A549 (cell line): ENCODE measurements around the gene EDN1. TPM values are rescaled to one million over a fixed set of nuclear protein-coding genes. Genes with fewer than 3 reads are reported as not detected.
"Not testable (repeated sequence)": the region's sequence is repeated elsewhere in the genome, so short reads cannot be mapped to it uniquely, and the experiment has no call there.

Experiments
- ATAC-seq, 2 experiments: fragments of 200-7000 bp in 1 of 2; fragments of >200 bp in 1 of 2; cut with Nextera tagmentation in 1 of 2; cut with Tn5 transposase in 1 of 2; 3 replicates each; pipeline versions ENCODE4 v1.8.0 to v1.9.1; 2018 to 2020; ENCODE audit warnings: mild to moderate bottlenecking in 1 of 2, moderate library complexity in 1 of 2
- CTCF ChIA-PET: fragments of 300-600 bp; sonication (Branson Sonifier 250); formaldehyde crosslinking; extraction: SDS; loops from one replicate; lab custom pipeline; 2021; ENCODE audit warnings: antibody characterized with exemption, inconsistent platforms; lab: Yijun Ruan, JAX
- POLR2A ChIA-PET: fragments of 350-600 bp; formaldehyde crosslinking; extraction: SDS; loops from one replicate; lab custom pipeline; 2021; ENCODE audit warnings: antibody characterized with exemption, inconsistent platforms; lab: Yijun Ruan, JAX
- DNase-seq, 2 experiments: peaks; one replicate each; pipeline versions ENCODE4 v3.0.0 to v3.0.0-alpha.2; 2011 to 2016; ENCODE audit warnings: low read depth in 1 of 2, low spot score in 1 of 2
- FAIRE-seq: peaks from 2 replicates; lab custom pipeline; 2011; peaks lifted over from hg19 to GRCh38; lab: Jason Lieb, UNC
- H3K27ac ChIP-seq, 2 experiments: fragments of >200 bp; sonication (Bioruptor Twin); formaldehyde crosslinking; 3 replicates each; pipeline ENCODE4 v1.5.1; 2016 to 2017
- H3K4me1 ChIP-seq: fragments of >200 bp; sonication (Bioruptor Twin); formaldehyde crosslinking; 3 replicates; pipeline ENCODE4 v1.6.1; 2016
- H3K4me2 ChIP-seq: fragments of >200 bp; sonication (Bioruptor Twin); formaldehyde crosslinking; 3 replicates; pipeline ENCODE4 v1.6.1; 2016
- H3K4me3 ChIP-seq: fragments of >200 bp; sonication (Bioruptor Twin); formaldehyde crosslinking; 3 replicates; pipeline ENCODE4 v1.5.1; 2016
- H3K9me3 ChIP-seq: fragments of >200 bp; sonication (Bioruptor Twin); formaldehyde crosslinking; 3 replicates; pipeline ENCODE4 v1.6.1; 2016
- ATOH8 ChIP-seq: fragments of 250-450 bp; sonication (Bioruptor Pico); IDR thresholded peaks from 2 replicates; pipeline ENCODE4 v1.5.0; 2020; ENCODE audit warnings: low read depth, mild to moderate bottlenecking, moderate library complexity
- CBX8 ChIP-seq: fragments of 200-600 bp; sonication (generic); IDR thresholded peaks from 2 replicates; pipeline ENCODE4 v1.6.1; 2016
- EHF ChIP-seq: fragments of 250-450 bp; sonication (Bioruptor Pico); IDR thresholded peaks from 2 replicates; pipeline ENCODE4 v1.5.0; 2020; ENCODE audit warnings: mild to moderate bottlenecking
- EP300 ChIP-seq, 2 experiments: fragments of >200 bp; sonication (Bioruptor Twin); formaldehyde crosslinking; IDR thresholded peaks; 2 replicates in 1 of 2; 3 replicates in 1 of 2; pipeline ENCODE4 v1.6.1; 2016 to 2017
- FOSB ChIP-seq: fragments of 250-450 bp; sonication (Bioruptor Pico); IDR thresholded peaks from 2 replicates; pipeline ENCODE4 v1.5.0; 2020; ENCODE audit warnings: mild to moderate bottlenecking, moderate library complexity
- FOSL2 ChIP-seq, 2 experiments: fragments of 450-650 bp in 1 of 2; fragments of >200 bp in 1 of 2; sonication (Bioruptor Twin) in 1 of 2; formaldehyde crosslinking; IDR thresholded peaks; 2 replicates each; pipeline versions ENCODE4 v1.5.0 to v1.6.1; 2016 to 2020; ENCODE audit warnings: mild to moderate bottlenecking in 1 of 2, moderate library complexity in 1 of 2
- FOXS1 ChIP-seq: fragments of 250-450 bp; sonication (Bioruptor Pico); IDR thresholded peaks from 2 replicates; pipeline ENCODE4 v1.5.0; 2020; ENCODE audit warnings: mild to moderate bottlenecking, moderate library complexity
- HDAC2 ChIP-seq: fragments of 200-600 bp; sonication (generic); IDR thresholded peaks from 2 replicates; pipeline ENCODE4 v1.6.1; 2016
- HES2 ChIP-seq: fragments of >200 bp; sonication (Bioruptor Twin); formaldehyde crosslinking; IDR thresholded peaks from 2 replicates; pipeline ENCODE4 v1.6.1; 2016
- HEYL ChIP-seq: fragments of 250-450 bp; sonication (Bioruptor Pico); IDR thresholded peaks from 2 replicates; pipeline ENCODE4 v1.8.0; 2021; ENCODE audit warnings: mild to moderate bottlenecking, moderate library complexity
- HMGXB4 ChIP-seq: fragments of 250-450 bp; sonication (Bioruptor Pico); IDR thresholded peaks from 2 replicates; pipeline ENCODE4 v1.5.0; 2021; ENCODE audit warnings: mild to moderate bottlenecking, moderate library complexity, borderline replicate concordance
- HOXA7 ChIP-seq: fragments of 250-450 bp; sonication (Bioruptor Pico); IDR thresholded peaks from 2 replicates; pipeline ENCODE4 v1.5.0; 2020; ENCODE audit warnings: mild to moderate bottlenecking, moderate library complexity
- HOXB13 ChIP-seq: fragments of 250-450 bp; sonication (Bioruptor Pico); IDR thresholded peaks from 2 replicates; pipeline ENCODE4 v1.5.0; 2020; ENCODE audit warnings: low read depth, mild to moderate bottlenecking, moderate library complexity
- HOXB5 ChIP-seq: fragments of 250-450 bp; sonication (Bioruptor Pico); IDR thresholded peaks from 2 replicates; pipeline ENCODE4 v1.5.0; 2020; ENCODE audit warnings: mild to moderate bottlenecking, moderate library complexity
- MAFK ChIP-seq: fragments of 450-650 bp; IDR thresholded peaks from 2 replicates; pipeline ENCODE4 v1.6.1; 2014; ENCODE audit not compliant: partially characterized antibody
- MAX ChIP-seq: IDR thresholded peaks from 2 replicates; pipeline ENCODE4 v1.6.1; 2012
- MYC ChIP-seq: IDR thresholded peaks from 2 replicates; pipeline ENCODE4 v1.6.1; 2012; ENCODE audit warnings: mild to moderate bottlenecking, inconsistent platforms, low read length, improper control_type of control experiment, borderline replicate concordance
- NPAS2 ChIP-seq: fragments of 250-450 bp; sonication (Bioruptor Pico); IDR thresholded peaks from 2 replicates; pipeline ENCODE4 v1.8.0; 2022; ENCODE audit warnings: mild to moderate bottlenecking, moderate library complexity, borderline replicate concordance
- PBX3 ChIP-seq: IDR thresholded peaks from 2 replicates; pipeline ENCODE4 v1.6.1; 2012
- PHF8 ChIP-seq: fragments of 200-600 bp; sonication (generic); IDR thresholded peaks from 2 replicates; pipeline ENCODE4 v1.6.1; 2016; ENCODE audit warnings: low read depth, mild to moderate bottlenecking, antibody characterized with exemption, moderate library complexity, borderline replicate concordance
- REST ChIP-seq: fragments of 200-600 bp; sonication (generic); IDR thresholded peaks from 2 replicates; pipeline ENCODE4 v1.6.1; 2016; ENCODE audit warnings: antibody characterized with exemption, mild to moderate bottlenecking, moderate library complexity
- SMC3 ChIP-seq: fragments of >200 bp; sonication (Bioruptor Twin); formaldehyde crosslinking; IDR thresholded peaks from 3 replicates; pipeline ENCODE4 v1.6.1; 2018; ENCODE audit warnings: inconsistent platforms
- TFCP2L1 ChIP-seq: fragments of 250-450 bp; sonication (Bioruptor Pico); IDR thresholded peaks from 2 replicates; pipeline ENCODE4 v1.5.0; 2021; ENCODE audit warnings: mild to moderate bottlenecking
- TP53 ChIP-seq: fragments of 250-450 bp; sonication (Bioruptor Pico); IDR thresholded peaks from 2 replicates; pipeline ENCODE4 v1.5.0; 2021; ENCODE audit warnings: mild to moderate bottlenecking, moderate library complexity
- ZNF302 ChIP-seq: fragments of 250-450 bp; sonication (Bioruptor Pico); IDR thresholded peaks from 2 replicates; pipeline ENCODE4 v1.9.0; 2021; ENCODE audit warnings: inconsistent platforms, mild to moderate bottlenecking, moderate library complexity
- ZSCAN20 ChIP-seq: fragments of 250-450 bp; sonication (Bioruptor Pico); IDR thresholded peaks from 2 replicates; pipeline ENCODE4 v1.8.0; 2022; ENCODE audit warnings: mild to moderate bottlenecking, moderate library complexity
- WGBS: methylation state at CpG from one replicate; pipeline ENCODE4 v1.1.6; 2017; ENCODE audit errors: missing lambda C conversion rate; 5-methylcytosine and 5-hydroxymethylcytosine counted together
- polyA plus RNA-seq, 4 experiments: library from polyadenylated mRNA; depleted of rRNA in 3 of 4; stranded (reverse); fragments of >200 nt; fragmentation: RNase III in 1 of 4; extraction: RNeasy Plus Mini Kit Qiagen cat#74134 plus additional on column Dnase treatment in 1 of 4; gene quantifications; 2 replicates in 3 of 4; 3 replicates in 1 of 4; pipeline ENCODE4 v1.2.3, GENCODE V29; 2011 to 2017

EDN1 gene
- polyA plus RNA-seq, 2 of the 4 experiments (the other 2 are of a cell fraction) = 33.5 to 87.4 TPM

GRCh38 chr6:12331951-12332749 lies 42.0 kb downstream of the EDN1 start (continued):
- TF ChIP-seq PBX3 (no peak; the same call in 1 of the 2 replicates), SMC3 (peak; percentile 46; the same call in 2 of the 3 replicates), CBX8 (no peak)
- TF ChIP-seq, all 56 proteins: peak for 15

GRCh38 chr6:12332750-12333079 lies 42.6 kb downstream of the EDN1 start:
- CTCF ChIA-PET = interaction anchor here (1.2 to 2.2 kb wide), 4 partner anchors 16 to 272 kb away, joined by 3 to 8 read pairs (median 6); no protein-coding TSS in a partner anchor
- not testable (repeated sequence) for H3K4me3 ChIP-seq; FAIRE-seq; ATAC-seq; DNase-seq; H3K9me3 ChIP-seq; TF ChIP-seq FOSL2 (IDR thresholded peaks at IDR 0.05)
- TF ChIP-seq TFCP2L1 (CRISPR knock-in tag) (0 out of 2 replicates have a peak, but pooled peaks have one; percentile 35), NPAS2 (CRISPR knock-in tag) (peak; percentile 63; the same call in 1 of the 2 replicates), HOXB13 (CRISPR knock-in tag) (peak; percentile 89), HEYL (peak; percentile 99), HOXB5 (CRISPR knock-in tag) (peak; percentile 93), ZNF302 (peak; percentile 95), HMGXB4 (CRISPR knock-in tag) (peak; percentile 84), FOSL2 (CRISPR knock-in tag; IDR thresholded peaks at IDR 0.05) (peak; percentile 8; the same call in 1 of the 2 replicates), ATOH8 (CRISPR knock-in tag) (peak; percentile 86), FOSB (CRISPR knock-in tag) (0 out of 2 replicates have a peak, but pooled peaks have one; percentile 67), TP53 (CRISPR knock-in tag) (peak; percentile 64; the same call in 1 of the 2 replicates), ZSCAN20 (CRISPR knock-in tag) (peak; percentile 98), FOXS1 (CRISPR knock-in tag) (peak; percentile 16; the same call in 1 of the 2 replicates), HOXA7 (0 out of 2 replicates have a peak, but pooled peaks have one; percentile 17), EHF (peak; percentile 93)
- WGBS = 27% methylated on average over 5 of the region's 5 CpGs
- POLR2A ChIA-PET = interaction anchor here (0.6 to 2.1 kb wide), 7 partner anchors 9 to 312 kb away, joined by 3 to 13 read pairs (median 6); partner anchors contain the start of gene EDN1
- peaks cover 80% of the 10 kb centered on the region for H3K4me1 ChIP-seq
- peak overlapping the region; percentile 95 to 98 for H3K27ac ChIP-seq
- peak overlapping the region; percentile 70 for H3K4me2 ChIP-seq

- FAIRE-seq = no peak
- CTCF ChIA-PET = interaction anchor here (1.4 to 2.2 kb wide), 3 partner anchors 15 to 272 kb away, joined by 3 to 8 read pairs (median 8); no protein-coding TSS in a partner anchor
- POLR2A ChIA-PET = interaction anchor here (0.7 to 2.1 kb wide), 4 partner anchors 9 to 267 kb away, joined by 3 to 13 read pairs (median 7); partner anchors contain the start of gene EDN1
- Histone ChIP-seq H3K4me3 (no peak overlapping the region), H3K4me2 (peak overlapping the region; percentile 70), H3K27ac (peak overlapping the region; percentile 95 to 98), H3K4me1 (peaks cover 76% of the 10 kb centered on the region), H3K9me3 (no peaks in the 10 kb centered on the region)
- no peak for ATAC-seq
- DNase-seq = no peak
- 83% methylated on average over 1 of the region's 1 CpG for WGBS
- TF ChIP-seq EP300 (IDR thresholded peaks at IDR 0.05) (no peak), PHF8 (no peak), MYC (no peak), HES2 (no peak), MAFK (no peak), HDAC2 (no peak), NPAS2 (CRISPR knock-in tag) (no peak), REST (no peak), MAX (no peak), HEYL (no peak)
These were observed 43.0 kb downstream of the EDN1 start for GRCh38 chr6:12333128-12333527.
